Smooth muscle cell (in vitro differentiated cells): ENCODE results near the gene ZNF35. TPM values are rescaled to one million over a fixed set of nuclear protein-coding genes. Genes with fewer than 3 reads are reported as not detected.

Experiments
- DNase-seq: peaks from one replicate; lab custom pipeline; 2025; ENCODE audit not compliant: unreplicated experiment; lab: John Stamatoyannopoulos, UW
- H2AFZ ChIP-seq: fragments of 200-600 bp; sonication (generic); 2 replicates; pipeline ENCODE4 v1.6.0; 2016; ENCODE audit warnings: antibody characterized with exemption, low read depth, mild to moderate bottlenecking
- H3F3A ChIP-seq: fragments of 200-600 bp; sonication (generic); 2 replicates; pipeline ENCODE4 v1.6.0; 2017; ENCODE audit warnings: antibody characterized with exemption, low read depth
- H3K27ac ChIP-seq: fragments of 200-600 bp; sonication (generic); 2 replicates; pipeline ENCODE4 v1.5.1; 2016; ENCODE audit warnings: low read depth, mild to moderate bottlenecking
- H3K27me3 ChIP-seq: fragments of 200-600 bp; sonication (generic); 2 replicates; pipeline ENCODE4 v1.6.1; 2016; ENCODE audit warnings: low read depth, mild to moderate bottlenecking
- H3K36me3 ChIP-seq: fragments of 200-600 bp; sonication (generic); 2 replicates; pipeline ENCODE4 v1.5.1; 2016; ENCODE audit warnings: low read depth
- H3K4me1 ChIP-seq: fragments of 200-600 bp; sonication (generic); 2 replicates; pipeline ENCODE4 v1.5.1; 2016; ENCODE audit warnings: low read depth
- H3K4me2 ChIP-seq: fragments of 200-600 bp; sonication (generic); 2 replicates; pipeline ENCODE4 v1.6.0; 2016; ENCODE audit warnings: mild to moderate bottlenecking
- H3K4me3 ChIP-seq: fragments of 200-600 bp; sonication (generic); 2 replicates; pipeline ENCODE4 v1.5.1; 2016; ENCODE audit warnings: mild to moderate bottlenecking
- H3K79me2 ChIP-seq: fragments of 200-600 bp; sonication (generic); 2 replicates; pipeline ENCODE4 v1.6.0; 2016; ENCODE audit warnings: low read depth, mild to moderate bottlenecking
- H3K9ac ChIP-seq: fragments of 200-600 bp; sonication (generic); 2 replicates; pipeline ENCODE4 v1.6.0; 2016; ENCODE audit warnings: low read depth
- H3K9me3 ChIP-seq: fragments of 200-600 bp; sonication (generic); replicated peaks from 2 replicates; pipeline ENCODE4 v1.5.1; 2016; ENCODE audit warnings: low read depth
- H4K20me1 ChIP-seq: fragments of 200-600 bp; sonication (generic); 2 replicates; pipeline ENCODE4 v1.6.0; 2016; ENCODE audit warnings: low read depth
- WGBS: methylation state at CpG from one replicate; pipeline ENCODE4 v1.1.7; 2016; ENCODE audit warnings: low lambda C conversion rate; 5-methylcytosine and 5-hydroxymethylcytosine counted together
- polyA plus RNA-seq: library from polyadenylated mRNA; unstranded; fragments of >200 nt; fragmentation: Nextera tagmentation; extraction: Ambion mirVana; gene quantifications from 2 replicates; pipeline ENCODE4 v1.2.1, GENCODE V29; 2016
- total RNA-seq: library from RNA; depleted of rRNA; stranded (reverse); fragments of >200 nt; gene quantifications from 2 replicates; pipeline ENCODE4 v1.2.3, GENCODE V29; 2014
- TF ChIP-seq, protein P1 (sequence below): fragments of 200-600 bp; sonication (generic); IDR thresholded peaks from 2 replicates; pipeline ENCODE4 v1.5.1; 2017; ENCODE audit warnings: borderline replicate concordance, mild to moderate bottlenecking, antibody characterized with exemption; ENCODE audit not compliant: insufficient read depth, poor library complexity, severe bottlenecking

ZNF35 gene
- total and polyA plus RNA-seq, 2 experiments from 2014 or later = 5.1 to 30.8 TPM

DNA sequence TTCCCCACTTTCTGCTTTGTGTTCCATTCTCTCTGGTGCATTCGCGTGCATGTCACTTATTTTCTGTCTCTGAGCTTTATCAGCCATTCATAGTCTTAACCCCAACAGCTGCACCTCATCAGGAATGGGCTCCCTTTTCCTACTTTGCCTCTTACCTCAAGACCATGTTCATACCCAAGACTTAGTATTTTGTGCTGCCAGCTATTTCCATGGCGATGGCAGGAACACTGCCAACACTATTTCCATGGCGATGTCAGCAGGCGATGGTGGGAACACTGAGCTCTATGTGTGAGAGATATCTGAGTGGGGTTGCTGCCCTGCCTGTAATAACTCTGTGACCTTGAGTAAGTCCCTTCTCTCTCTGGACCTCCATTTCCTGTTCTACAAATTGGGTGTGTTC lies 5.5 kb downstream of the ZNF35 start:
- no peak overlapping the region for H3K4me3 ChIP-seq
- H3K27me3 ChIP-seq = no peaks in the 10 kb centered on the region
- H3K79me2 ChIP-seq = peaks cover 18% of the 10 kb centered on the region
- TF ChIP-seq, protein P1, sequence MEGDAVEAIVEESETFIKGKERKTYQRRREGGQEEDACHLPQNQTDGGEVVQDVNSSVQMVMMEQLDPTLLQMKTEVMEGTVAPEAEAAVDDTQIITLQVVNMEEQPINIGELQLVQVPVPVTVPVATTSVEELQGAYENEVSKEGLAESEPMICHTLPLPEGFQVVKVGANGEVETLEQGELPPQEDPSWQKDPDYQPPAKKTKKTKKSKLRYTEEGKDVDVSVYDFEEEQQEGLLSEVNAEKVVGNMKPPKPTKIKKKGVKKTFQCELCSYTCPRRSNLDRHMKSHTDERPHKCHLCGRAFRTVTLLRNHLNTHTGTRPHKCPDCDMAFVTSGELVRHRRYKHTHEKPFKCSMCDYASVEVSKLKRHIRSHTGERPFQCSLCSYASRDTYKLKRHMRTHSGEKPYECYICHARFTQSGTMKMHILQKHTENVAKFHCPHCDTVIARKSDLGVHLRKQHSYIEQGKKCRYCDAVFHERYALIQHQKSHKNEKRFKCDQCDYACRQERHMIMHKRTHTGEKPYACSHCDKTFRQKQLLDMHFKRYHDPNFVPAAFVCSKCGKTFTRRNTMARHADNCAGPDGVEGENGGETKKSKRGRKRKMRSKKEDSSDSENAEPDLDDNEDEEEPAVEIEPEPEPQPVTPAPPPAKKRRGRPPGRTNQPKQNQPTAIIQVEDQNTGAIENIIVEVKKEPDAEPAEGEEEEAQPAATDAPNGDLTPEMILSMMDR = no peak
- 96% methylated on average over 5 of the region's 5 CpGs for WGBS
- H3K4me1 ChIP-seq = peaks cover 11% of the 10 kb centered on the region
- peaks cover 5% of the 10 kb centered on the region for H3K9me3 ChIP-seq
- no peaks in the 10 kb centered on the region for H4K20me1 ChIP-seq
- no peak overlapping the region for H3K4me2 ChIP-seq
- no peak overlapping the region for H3K9ac ChIP-seq
- peaks cover 60% of the 10 kb centered on the region for H3K36me3 ChIP-seq
- H2AFZ ChIP-seq = no peak overlapping the region
- no peaks in the 10 kb centered on the region for H3F3A ChIP-seq
- DNase-seq = no peak
- no peak overlapping the region for H3K27ac ChIP-seq

DNA sequence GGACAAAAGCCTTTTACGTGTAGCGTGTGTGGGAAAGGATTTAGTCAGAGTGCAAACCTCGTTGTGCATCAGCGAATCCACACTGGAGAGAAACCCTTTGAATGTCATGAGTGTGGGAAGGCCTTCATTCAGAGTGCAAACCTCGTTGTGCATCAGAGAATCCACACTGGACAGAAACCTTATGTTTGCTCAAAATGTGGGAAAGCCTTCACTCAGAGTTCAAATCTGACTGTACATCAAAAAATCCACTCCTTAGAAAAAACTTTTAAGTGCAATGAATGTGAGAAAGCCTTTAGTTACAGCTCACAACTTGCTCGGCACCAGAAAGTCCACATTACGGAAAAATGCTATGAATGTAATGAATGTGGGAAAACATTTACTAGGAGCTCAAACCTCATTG lies 10.5 kb downstream of the ZNF35 start:
- WGBS = 98% methylated on average over 7 of the region's 7 CpGs
- H3F3A ChIP-seq = no peaks in the 10 kb centered on the region
- no peak overlapping the region for H3K27ac ChIP-seq
- H3K27me3 ChIP-seq = no peaks in the 10 kb centered on the region
- TF ChIP-seq, protein P1 = no peak
- peaks cover 21% of the 10 kb centered on the region for H3K9me3 ChIP-seq
- H4K20me1 ChIP-seq = no peaks in the 10 kb centered on the region
- DNase-seq = no peak
- H3K4me2 ChIP-seq = no peak overlapping the region
- peaks cover 3% of the 10 kb centered on the region for H3K79me2 ChIP-seq
- H3K4me1 ChIP-seq = no peaks in the 10 kb centered on the region
- H3K36me3 ChIP-seq = peaks cover 62% of the 10 kb centered on the region
- no peak overlapping the region for H3K4me3 ChIP-seq
- H2AFZ ChIP-seq = no peak overlapping the region
- H3K9ac ChIP-seq = no peak overlapping the region

DNA sequence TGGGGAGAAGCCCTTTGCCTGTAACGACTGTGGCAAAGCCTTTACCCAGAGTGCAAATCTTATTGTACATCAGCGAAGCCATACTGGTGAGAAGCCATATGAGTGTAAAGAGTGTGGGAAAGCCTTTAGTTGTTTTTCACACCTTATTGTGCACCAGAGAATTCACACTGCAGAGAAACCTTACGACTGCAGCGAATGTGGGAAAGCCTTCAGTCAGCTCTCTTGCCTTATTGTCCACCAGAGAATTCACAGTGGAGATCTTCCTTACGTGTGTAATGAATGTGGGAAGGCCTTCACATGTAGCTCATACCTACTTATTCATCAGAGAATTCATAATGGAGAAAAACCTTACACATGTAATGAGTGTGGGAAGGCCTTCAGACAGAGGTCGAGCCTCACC lies 10.9 kb downstream of the ZNF35 start:
- H2AFZ ChIP-seq = no peak overlapping the region
- H3K79me2 ChIP-seq = peaks cover 3% of the 10 kb centered on the region
- H3K4me1 ChIP-seq = no peaks in the 10 kb centered on the region
- peaks cover 61% of the 10 kb centered on the region for H3K36me3 ChIP-seq
- H3K9me3 ChIP-seq = peaks cover 21% of the 10 kb centered on the region
- no peak for DNase-seq
- no peak overlapping the region for H3K4me3 ChIP-seq
- no peaks in the 10 kb centered on the region for H3K27me3 ChIP-seq
- H3K9ac ChIP-seq = no peak overlapping the region
- no peaks in the 10 kb centered on the region for H3F3A ChIP-seq
- 99% methylated on average over 6 of the region's 6 CpGs for WGBS
- H3K27ac ChIP-seq = no peak overlapping the region
- H4K20me1 ChIP-seq = no peaks in the 10 kb centered on the region
- TF ChIP-seq, protein P1 = no peak
- no peak overlapping the region for H3K4me2 ChIP-seq

DNA sequence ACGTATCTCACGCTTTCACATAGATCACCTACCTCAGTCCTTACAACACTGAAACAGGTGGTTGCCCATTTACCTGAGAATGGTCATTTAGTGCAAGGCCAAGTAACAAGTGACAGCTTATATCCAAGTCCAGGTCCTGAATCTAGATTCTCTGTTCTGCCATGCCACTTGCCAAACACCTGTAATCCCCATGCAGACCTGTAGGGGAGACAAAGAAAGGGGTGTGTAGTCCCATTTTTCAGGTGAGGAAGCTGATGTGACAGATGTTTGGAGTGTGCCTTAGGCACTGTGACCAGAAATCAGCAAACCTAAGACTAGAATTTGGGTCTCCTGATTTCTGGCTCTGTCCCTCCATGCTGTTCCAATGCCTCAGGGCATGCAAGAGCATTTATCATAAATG lies 12.7 kb downstream of the ZNF35 start:
- Histone ChIP-seq H3K27ac (no peak overlapping the region), H4K20me1 (no peaks in the 10 kb centered on the region), H3K36me3 (peaks cover 49% of the 10 kb centered on the region), H3K79me2 (no peaks in the 10 kb centered on the region), H3K4me1 (no peaks in the 10 kb centered on the region), H3K9me3 (peaks cover 21% of the 10 kb centered on the region), H3K4me3 (no peak overlapping the region), H3K4me2 (no peak overlapping the region), H3K9ac (no peak overlapping the region), H3F3A (no peaks in the 10 kb centered on the region), H2AFZ (no peak overlapping the region), H3K27me3 (no peaks in the 10 kb centered on the region)
- no peak for DNase-seq
- TF ChIP-seq, protein P1 = peak; percentile 11
- WGBS = 100% methylated on average over 2 of the region's 2 CpGs
